GM21737 (cell line): ENCODE results near the gene DPEP2.

Source experiments
- ATAC-seq: cut with Tn5 transposase; IDR thresholded peaks from one replicate; pipeline ENCODE4 v1.9.1; 2021; ENCODE audit warnings: mild to moderate bottlenecking, moderate library complexity; ENCODE audit not compliant: unreplicated experiment

The DPEP2 gene

DNA sequence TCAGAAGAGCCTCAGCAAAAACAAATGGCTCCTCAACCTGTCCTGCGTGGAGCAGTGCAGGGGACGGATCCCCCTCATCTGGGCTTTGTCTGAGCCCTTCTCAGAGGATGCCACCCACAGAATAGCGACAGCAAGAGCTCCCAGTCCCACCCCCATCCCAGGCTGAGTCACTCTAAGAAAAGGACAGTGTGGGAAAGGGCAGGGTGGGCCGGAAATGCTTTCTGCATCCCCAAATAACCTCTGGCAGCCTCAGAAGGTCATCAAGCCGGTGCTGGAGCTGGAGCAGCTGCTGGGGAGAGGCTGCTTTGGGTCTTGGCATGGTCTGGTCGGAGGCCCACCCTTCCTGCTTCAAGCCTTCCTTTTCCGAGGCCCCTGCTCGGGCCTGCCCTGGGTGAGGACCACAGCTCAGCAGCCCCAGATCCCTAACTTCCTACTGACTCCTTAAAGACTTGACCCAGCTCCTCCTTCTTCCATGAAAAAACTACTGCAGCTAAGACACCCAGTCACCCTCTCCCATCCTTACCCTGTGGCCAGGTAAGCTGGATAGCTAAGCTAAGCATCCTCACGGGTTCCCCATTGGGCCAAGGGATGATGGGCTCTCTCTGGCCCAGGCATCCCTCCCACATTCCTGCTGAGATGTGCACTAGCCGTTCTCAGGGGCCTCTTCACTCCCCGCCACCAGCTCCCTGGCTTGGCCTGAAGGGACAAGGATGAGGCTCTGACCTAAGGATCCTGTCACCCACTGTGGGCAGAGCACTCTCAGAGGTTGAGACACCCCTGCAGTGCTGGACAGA, 39.6 kb downstream of the DPEP2 start:
- no peak for ATAC-seq

DNA sequence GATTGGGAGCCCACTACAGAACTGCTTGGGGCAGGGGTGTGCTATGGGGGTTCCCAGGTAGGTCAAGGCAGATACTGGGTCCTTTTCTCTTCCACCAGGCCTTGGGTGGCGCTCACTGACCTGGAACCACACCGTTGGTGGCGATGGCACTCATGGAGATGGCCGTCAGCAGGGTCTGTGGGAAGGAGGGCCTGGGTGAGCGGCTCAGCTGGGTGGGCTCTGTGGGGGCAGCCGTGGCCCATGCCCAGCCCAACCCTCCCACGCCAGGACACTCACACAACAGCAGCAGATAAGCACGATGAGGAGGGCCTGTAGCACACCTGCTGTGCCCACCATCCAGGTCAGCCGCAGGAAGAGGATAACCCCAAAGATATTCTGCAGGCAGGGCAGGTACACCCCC, 41.7 kb downstream of the DPEP2 start:
- no peak for ATAC-seq

DNA sequence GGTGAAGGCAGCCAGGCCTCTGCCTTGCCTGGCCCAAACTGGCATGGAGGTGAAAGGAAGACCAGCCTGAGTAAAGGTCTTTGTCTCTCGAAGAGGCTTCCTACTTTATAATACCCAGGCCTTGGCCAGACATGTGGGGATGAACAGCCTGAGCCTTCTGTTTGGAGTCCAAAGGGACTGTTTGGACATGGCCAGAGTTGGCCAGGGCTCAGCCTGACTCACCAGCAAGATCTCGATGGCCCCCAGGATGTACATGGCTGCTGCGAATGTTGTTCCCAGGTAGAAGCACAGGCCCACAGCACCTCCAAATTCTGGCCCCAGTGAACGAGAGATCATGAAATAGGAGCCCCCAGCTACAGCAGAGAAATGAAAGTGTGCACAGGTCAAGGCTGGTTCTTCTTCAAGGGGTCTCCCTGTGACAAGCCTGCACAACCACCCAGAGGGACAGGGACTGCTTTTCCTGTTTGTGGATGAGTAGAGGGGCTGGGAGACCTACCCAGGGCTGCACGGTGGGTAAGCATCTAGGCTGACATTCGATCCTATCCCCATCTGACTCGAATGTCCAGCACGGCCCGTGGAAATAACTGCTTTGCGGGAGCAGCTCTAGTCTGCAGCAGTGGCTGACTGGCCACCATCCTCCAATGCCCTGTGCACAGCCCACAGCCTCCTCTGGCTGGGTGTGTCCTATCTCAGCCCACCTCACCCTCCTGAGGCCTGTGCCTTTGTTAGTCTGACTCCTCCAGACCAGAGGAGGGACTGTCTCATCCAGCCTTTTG, 44.7 kb downstream of the DPEP2 start:
- no peak for ATAC-seq

DNA sequence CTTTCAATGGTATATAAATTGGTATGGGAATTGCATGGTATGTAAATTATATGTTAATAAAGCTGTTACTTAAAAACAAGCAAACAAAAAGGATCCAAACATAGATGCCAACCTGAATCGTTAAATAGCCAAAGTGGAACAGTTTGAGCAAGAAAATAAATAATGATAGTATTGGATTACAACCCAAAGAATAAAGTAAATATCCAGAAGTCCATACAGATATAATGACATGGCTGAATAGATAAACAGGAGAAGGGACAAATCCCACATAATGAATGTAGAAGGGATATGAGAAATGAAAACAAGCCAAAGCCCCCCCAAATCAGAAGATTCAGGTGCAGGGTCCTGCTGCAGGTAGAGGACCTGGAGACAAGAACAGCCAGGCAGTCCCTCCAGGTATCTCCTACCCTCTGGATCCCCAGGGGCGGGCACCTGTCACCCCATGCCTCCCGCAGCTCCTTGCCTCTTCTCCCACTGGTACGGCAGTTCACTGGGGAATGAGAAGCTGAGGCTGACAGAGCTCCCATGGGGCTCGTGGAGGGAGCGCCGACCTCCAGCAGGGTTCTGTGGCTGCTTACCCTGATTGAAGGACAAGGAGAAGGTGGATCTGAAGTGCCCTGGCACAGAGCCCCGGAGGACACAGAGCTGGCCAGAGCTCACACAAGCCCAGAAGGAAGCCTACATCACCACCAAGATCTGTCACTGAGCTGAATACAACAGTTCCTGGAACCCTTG, 45.5 kb downstream of the DPEP2 start:
- ATAC-seq = no peak

DNA sequence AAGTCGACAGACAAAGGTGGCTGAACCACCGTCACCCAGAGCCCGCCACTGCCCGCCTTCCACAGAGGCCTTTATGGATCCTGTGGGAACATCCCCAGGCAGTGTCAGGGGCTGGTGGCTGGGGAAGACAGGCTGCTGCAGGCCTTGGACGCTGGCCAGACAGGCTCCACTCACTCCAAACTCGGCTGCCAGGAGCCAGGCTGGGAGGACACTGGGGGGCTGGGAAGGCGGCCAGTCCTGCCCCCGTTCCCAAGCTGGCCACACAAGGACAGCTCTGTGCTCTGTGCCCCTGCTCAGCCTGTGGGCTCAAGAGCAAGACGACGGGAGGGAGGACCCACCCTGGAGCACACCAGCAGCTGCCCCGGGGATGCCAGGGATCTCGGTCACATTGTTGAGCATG, 47.8 kb downstream of the DPEP2 start:
- no peak for ATAC-seq

DNA sequence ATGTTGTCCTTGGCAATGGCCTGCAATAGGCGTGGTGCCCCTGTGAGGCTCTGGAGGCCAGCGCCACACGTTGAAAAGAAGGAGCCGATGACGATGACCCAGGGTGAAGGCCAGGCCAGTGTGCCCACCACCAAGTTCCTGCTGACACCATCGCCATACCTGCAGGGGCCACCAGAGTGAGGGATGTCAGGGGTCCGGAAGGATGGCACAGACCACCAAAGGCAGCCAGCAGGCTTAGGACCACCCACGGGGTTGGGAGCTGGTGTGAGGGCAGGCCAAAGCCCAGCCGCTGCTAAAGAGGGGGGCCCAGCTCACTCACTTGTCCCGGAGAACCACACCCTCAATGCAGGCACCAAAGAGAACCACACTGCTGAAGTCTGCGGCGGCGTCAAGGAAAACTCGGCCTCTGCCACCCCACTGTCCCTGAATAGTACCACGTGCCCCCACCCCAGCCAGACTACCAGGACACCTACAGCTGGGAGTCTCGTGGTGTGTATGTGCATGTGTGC, 48.9 kb downstream of the DPEP2 start:
- ATAC-seq = no peak

DNA sequence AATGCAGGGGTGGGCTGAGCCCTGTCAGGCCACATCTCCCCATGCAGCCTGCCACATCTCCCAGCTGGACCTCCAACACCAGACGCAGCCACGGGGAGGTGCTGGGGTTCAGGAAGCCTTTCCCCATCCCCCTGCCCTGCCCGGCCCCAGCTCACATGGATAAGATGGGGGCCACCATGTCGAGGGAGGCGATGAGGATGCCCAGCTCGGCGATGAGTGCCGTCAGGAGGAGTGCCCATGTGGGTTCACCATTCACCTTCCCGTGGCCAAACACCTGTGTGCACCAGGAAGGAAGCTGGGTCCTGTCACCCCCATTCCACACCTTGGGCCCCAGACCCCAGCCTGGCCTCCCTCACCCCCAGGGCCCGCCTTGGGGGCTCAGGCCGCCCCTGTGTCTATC, 49.6 kb downstream of the DPEP2 start:
- ATAC-seq = no peak

DNA sequence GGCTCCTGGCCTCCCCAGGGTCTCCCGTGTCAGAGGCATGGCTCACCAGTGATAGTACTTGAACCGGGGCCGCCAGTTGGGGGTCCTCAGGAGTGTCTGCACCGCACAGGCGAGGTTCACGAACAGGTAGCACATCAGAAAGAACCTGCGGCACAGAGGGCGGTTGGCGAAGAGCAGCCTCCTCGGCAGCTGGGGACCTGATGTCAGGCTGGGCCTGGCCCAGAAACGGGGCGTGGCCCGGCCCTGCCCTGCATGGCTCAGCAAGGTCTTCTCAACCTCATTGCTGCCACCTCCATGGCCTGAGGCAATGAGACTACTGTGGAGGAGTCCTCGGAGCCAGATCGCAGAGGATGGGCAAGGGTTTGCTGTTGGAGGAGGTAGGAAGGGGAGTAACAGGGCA, 51.3 kb downstream of the DPEP2 start:
- no peak for ATAC-seq

DNA sequence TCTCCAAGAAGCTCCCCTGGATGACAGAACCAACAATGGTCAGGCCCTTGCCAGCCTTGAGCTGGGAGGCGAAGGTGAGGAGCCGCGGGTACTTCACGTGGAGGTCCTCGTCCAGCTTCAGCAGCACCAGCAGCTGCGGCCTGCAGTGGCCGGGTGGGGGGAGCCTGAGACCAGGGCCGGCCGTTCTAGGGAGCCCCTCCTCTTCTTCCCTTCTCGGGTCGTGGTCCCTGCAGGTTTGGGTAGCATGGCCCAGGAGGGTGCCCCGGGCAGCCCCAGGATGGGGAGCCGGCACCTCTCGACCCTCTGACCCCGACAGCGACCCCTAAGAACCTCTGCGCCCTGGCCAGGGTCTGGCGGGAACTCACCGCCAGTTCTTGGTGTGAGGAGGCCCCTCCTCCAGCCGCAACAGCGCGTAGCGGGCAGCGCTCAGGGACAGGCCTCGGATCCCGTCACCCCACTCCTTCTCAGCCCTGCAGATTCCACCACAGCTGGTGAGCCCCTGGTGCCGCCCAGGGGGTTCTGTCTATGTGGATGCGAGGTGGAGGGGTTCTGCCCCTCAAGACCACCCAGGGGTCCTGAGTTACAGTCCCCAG, 52.2 kb downstream of the DPEP2 start:
- ATAC-seq = no peak

DNA sequence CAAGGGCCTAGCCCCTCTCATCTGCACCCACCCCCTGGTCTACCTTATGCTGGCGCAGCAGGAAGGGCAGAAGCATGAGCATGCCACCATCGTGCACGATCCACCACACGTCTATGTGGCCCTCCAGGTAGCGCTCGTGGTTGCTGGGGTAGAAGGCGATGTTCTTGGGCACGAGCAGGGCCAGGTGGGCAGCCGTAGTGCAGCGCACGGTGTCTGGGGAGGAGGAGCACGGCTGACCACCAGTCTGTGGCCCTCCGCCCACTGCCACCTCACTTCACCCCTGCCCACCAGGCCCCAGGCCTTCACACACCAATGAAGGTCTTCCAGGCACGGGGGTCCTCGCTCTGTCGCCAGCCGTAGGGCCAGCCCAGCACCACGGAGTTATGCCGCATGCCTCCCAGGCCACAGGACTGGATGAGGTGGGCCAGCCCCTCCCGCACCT, 53.1 kb downstream of the DPEP2 start:
- no peak for ATAC-seq

DNA sequence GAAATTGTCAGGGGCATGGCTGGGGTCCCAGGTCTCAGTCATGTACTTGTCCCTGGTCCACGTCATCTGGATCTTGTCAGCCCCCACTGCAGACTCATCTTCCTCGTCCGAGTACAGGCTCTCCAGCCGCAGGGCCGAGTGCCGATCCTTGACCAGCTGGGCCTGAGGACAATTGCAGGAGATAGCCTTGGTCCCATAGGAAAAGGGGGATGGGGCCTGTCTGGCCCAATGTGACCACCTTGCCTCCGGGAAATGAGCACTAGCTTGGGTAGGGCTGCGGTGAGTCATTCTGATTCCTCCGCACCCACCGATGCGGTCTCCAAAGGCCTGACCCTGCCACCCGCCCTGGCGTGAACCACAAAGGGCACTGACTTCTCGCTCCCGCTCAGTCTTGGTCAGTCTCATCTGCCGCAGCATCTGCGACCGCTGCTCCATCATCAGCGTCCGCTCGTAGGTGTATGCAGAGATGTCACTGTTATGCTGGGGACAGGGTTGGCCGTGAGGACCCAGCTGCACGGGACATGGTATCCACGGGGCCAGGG, 53.8 kb downstream of the DPEP2 start:
- ATAC-seq = no peak

DNA sequence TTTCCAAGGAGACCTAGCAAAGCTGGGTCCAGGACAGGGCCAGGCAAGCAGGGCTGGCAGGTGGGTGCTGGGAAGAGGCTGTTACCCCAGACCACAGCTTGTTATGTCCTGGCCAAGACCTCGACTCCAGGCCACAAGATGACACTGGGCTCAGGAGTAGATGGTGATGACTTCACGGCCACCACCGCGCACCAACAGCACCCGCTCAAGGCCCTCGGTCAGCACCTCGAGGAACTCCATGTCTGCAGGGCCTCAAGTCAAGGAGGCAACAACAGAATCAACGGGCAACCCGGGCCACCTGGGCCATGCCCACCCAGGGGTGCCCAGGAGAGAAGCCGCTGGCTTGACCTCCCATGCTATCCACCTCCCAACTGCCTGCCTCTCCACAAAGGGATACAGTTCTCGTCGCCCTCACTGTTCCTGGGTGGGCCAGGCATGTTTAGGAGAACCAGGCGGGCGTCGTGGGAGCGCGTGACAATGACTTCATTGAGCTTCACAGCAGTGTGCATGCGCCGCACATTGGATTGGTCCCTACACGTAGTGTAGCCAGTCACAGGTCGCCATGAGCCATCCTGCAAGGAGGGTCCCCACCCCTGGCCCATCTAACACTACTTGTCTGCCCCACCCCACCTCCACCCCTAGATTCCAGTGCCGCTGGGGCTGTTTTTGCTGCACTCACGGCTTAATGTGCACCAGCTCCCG, 54.4 kb downstream of the DPEP2 start:
- no peak for ATAC-seq

DNA sequence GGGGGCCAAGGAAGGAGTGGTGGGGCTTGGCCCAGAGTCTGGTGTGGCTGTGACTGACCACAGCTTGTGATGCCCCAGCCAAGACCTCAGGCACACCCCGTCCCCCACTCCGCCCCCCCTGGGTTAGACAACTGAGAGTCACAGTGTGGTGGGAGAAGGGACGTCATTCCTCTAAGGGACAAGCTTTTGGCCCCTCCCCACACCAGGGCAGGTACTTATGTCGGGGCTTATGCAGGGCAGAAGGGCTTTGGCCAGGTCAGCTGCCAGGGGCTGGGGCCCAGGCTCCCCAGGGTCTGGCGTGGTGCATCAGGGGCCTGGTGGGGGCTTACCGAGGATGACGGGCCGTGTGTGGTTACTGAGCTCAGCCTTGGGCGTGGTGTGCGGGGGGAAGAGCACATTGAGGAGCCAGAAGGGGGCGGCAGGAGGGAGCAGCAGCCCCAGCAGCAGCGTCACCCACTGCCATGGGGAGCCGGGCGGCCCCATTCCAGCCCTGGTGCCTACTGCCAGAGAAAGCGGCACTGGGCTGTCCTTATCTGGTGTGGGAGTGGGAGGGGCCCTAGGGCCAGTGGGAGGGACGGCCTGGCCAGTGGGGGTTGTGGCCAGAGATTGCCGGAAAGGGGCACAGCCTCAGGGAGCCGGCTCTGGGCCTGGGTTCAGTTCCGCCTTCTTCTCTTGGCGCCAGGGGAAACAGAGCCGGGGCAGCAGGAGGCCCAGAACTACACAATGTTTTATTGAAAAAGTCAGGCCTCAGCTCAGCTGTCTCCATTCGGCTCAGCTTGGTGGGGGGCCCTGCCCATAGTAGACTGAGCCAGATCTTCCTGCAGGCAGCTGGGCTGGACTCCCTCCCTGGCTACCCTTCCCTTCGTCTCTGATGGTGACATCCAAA, 55.4 kb downstream of the DPEP2 start, which contains the start of gene LCAT:
Gene LCAT (minus strand): TSS at position 502 of the 886 bp plus-strand sequence. CDS start 19 bp downstream, at position 483.
- no peak for ATAC-seq

DNA sequence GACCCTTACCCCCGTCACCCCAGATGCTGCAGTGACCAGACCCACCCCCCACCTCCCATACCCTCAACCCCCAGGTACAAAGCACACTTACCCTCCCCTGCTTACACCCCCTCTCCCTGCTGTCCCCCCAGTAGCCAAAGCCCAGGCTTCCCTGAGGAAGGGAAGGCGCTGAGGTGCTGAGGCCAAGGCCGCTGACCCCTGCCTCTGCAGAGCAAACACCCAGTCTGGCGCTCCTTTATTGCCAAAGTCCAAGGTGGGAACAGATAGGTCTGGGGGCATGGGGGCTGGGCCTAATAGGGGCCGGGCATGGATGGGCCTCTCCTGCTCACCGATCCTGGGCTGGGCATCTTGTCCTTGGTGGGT, 56.0 kb downstream of the DPEP2 start:
- no peak for ATAC-seq

DNA sequence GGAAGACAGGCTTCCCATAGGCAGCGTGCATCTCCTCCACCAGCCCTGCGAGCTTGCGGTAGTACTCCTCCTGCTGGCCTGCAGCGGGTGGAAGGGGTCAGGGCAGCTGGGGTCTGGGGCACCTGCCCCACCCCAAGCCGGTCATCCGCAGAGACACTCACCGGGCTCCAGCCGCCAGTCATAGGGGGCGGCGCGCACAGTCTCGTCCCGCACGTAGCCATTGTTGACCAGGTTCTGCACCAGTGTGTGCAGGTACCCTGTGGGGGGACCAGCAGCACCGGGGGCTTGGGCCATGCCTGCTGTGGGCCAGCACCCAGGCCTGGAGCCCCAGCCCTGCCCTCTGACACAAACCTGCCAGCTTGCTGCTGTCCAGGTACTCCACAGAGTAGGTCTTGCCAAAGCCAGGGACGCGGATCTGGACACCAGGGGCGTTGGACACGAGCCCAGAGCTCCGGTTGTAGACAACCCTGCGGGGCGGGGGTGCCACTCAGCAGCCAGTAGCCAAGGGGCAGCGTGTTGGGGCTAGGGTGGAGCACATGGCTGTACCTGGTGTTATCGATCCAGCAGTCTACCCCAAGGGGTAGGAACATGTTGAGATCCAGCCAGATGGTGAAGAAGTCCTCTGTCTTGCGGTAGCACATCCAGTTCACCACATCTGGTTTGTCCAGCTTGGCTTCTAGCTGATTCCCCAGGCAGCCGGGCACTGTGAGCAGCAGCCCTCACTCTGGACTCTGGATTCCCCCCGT, 56.6 kb downstream of the DPEP2 start:
- ATAC-seq = no peak

DNA sequence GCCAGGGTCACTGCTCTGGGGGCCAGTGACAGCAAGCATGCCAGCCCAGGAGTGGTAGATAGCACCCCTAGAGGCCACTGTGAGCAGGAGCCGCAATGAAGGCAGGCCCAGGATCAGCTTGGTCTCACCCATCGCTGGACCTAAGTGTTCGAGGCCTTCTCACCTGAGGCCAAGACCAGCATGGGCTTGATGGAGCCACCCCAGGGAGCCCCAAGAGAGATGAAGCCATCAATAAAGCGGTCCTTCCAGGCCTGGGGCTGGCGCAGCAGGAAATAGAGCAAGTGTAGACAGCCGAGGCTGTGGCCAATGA, 57.1 kb downstream of the DPEP2 start:
- ATAC-seq = no peak

DNA sequence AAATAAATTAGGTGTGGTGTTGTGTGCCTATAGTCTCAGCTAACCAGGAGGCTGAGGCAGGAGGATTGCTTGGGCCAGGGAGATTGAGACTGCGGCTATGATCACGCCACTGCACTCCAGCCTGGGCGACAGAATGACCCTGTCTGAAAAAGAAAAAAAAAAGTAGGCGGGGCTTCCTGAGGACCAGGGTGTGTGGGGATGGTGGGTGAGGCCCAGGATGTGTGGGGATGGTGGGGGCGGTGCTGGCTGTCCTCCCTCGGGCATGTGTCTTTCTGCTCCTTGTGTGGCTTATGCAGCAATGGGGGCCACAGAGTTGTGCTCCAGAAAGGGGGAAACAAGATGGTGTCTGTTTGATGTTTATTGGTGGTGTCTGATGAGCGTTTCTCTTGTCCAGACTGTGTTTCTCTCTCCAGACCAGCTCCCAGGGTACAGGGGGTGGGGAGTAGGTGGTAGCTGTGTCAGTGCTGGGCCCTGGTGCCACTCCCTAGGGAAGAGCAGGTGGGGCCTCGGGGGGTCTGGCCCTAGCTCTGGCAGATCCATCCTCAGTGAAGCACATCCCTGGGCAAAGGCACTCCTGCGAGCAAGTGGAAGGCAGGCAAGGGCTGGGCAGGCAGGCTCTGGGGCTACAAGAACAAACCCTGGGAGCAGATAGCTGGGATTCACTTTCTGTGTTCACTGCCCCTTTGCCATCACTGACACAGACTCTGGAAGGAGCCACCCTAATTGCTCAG, 57.6 kb downstream of the DPEP2 start:
- ATAC-seq = no peak
